Measurements from ENCODE around the gene ZNF181.

- no peak for TF ChIP-seq SIN3A (IDR thresholded peaks at IDR 0.05; ENCODE audit: borderline replicate concordance, insufficient read depth, low read length)
- TF ChIP-seq REST (IDR thresholded peaks at IDR 0.05; ENCODE audit: insufficient read depth in 1 of 2, low read depth in 2 of 2, low read length in 2 of 2), result no peak
Measured at GRCh38 chr19:34788074-34788473, 54.0 kb downstream of the ZNF181 start.

All from PFSK-1 (cell line).